ENCODE results near the gene BACE2.

Gene BACE2

GRCh38 chr21:41325138-41325912, 157.4 kb downstream of the BACE2 start:
- DNase-seq: no peak

- no peak for DNase-seq
Measured at GRCh38 chr21:41326414-41327080, 158.6 kb downstream of the BACE2 start.

GRCh38 chr21:41327753-41328152, 159.8 kb downstream of the BACE2 start:
- no peak for DNase-seq

DNA sequence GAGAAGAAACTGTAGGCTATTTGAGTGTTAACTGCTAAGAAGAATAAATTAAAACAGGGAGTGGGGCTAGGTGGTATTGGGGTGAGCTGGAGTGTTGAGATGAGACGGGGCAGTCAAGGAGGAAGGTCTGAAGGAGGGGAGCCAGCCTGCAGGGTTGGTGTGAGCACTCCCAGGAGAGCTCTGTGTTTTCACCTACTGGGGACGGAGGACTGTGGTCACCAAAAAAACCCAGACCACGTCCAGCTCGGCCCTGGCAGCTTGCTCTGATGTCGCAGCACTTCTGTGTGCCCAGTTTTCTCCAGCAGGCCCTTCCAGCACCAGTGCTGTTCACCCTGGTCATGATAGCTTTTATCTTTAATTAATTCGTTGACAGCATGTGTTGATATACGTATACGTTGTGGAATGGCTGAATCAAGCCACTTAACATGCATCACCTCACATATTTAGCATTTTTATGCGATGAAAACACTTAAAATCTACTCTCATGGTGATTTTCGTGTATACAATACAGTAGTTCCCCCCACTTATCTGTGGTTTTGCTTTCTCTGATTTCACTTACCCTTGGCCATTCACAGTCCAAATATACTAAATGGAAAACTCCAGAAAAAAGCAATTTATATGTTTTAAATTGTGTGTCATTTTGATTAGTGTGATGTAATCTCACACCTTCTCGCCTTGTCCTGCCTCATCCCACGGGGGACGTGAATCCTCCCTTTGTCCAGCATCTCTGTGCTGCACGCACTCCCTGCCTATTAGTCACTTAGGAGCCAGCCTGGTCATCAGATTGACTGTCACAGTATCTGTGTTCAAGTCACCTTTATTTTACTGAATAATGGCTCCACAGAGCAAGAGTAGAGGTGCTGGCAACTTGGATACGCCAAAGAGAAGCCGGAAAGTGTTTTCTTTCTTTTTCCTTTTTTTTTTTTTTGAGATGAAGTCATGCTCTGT, 161.0 kb downstream of the BACE2 start:
- no peak for DNase-seq

Measured in T1000 (cell line).